ENCODE results near the gene ZNF343. TPM values are rescaled to one million over a fixed set of nuclear protein-coding genes. Genes with fewer than 3 reads are reported as not detected.

ZNF343 gene
- 15.5 TPM for total RNA-seq (ENCODE audit: unreplicated experiment)
- long read RNA-seq, partial matches to known transcripts: 0 of 1 reads
- long read RNA-seq, other reads (novel, unspliced or antisense): 1 of 1 reads

DNA sequence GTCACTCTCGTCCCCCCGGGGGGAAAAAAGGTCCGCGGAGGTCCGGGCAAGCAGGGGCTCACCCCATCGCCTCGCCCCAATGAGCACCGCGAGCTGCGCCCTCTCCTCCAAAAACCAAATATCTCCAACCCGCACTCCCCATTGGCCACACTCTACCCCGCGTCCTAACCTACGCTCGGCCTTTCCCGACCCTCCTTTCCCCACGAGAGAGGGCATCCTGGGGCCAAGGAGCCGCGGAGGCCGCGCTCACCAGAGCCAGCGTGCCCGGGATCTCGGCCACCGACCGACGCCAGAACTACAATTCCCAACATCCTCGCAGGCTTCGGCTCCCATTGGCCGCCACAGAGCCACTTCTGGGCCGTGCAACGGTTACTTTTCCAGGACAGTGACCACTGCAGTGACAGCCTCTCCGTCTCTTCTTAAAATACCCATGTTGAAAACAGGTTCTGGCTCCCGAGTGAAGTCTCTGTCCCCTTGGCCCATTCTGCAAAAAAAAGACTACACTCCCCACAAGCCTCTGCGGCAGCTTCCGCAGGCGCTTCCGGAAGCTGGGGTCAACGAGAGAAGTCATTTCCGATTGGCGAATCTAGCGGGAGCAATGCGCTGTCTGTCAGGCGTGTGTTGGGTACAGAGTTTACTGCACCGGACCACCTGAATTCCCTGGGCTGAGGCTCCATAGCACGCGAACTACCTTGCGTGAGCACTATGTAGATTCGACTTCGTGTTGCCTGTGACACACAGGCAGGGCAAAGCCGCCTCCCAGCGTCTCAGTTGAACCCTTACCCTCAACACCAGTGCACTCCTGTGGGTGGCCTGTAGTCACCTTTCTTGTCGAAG lies at the start of gene ZNF343:
ZNF343 (minus strand) TSS at position 285 of the 837 bp plus-strand sequence. CDS start 15,020 bp downstream, outside the sequence.
- peak within 1 kb of the TSS; percentile 98 for H3K27ac Mint-ChIP-seq (ENCODE audit: unreplicated experiment)
- peak within 1 kb of the TSS; percentile 100 for H3K4me3 Mint-ChIP-seq (ENCODE audit: unreplicated experiment)
- peaks cover 7% of the 10 kb centered on the region for H3K9me3 Mint-ChIP-seq (ENCODE audit: unreplicated experiment)
- peak; percentile 77 for DNase-seq
- TF ChIP-seq, protein P1, sequence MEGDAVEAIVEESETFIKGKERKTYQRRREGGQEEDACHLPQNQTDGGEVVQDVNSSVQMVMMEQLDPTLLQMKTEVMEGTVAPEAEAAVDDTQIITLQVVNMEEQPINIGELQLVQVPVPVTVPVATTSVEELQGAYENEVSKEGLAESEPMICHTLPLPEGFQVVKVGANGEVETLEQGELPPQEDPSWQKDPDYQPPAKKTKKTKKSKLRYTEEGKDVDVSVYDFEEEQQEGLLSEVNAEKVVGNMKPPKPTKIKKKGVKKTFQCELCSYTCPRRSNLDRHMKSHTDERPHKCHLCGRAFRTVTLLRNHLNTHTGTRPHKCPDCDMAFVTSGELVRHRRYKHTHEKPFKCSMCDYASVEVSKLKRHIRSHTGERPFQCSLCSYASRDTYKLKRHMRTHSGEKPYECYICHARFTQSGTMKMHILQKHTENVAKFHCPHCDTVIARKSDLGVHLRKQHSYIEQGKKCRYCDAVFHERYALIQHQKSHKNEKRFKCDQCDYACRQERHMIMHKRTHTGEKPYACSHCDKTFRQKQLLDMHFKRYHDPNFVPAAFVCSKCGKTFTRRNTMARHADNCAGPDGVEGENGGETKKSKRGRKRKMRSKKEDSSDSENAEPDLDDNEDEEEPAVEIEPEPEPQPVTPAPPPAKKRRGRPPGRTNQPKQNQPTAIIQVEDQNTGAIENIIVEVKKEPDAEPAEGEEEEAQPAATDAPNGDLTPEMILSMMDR (IDR thresholded peaks at IDR 0.05; ENCODE audit: partially characterized antibody, unreplicated experiment): no peak
- H3K36me3 Mint-ChIP-seq (ENCODE audit: unreplicated experiment): no peaks in the 10 kb centered on the region
- H3K27me3 Mint-ChIP-seq (ENCODE audit: unreplicated experiment): no peaks in the 10 kb centered on the region
- peaks cover 4% of the 10 kb centered on the region for H3K4me1 Mint-ChIP-seq (ENCODE audit: low read depth, unreplicated experiment)

DNA sequence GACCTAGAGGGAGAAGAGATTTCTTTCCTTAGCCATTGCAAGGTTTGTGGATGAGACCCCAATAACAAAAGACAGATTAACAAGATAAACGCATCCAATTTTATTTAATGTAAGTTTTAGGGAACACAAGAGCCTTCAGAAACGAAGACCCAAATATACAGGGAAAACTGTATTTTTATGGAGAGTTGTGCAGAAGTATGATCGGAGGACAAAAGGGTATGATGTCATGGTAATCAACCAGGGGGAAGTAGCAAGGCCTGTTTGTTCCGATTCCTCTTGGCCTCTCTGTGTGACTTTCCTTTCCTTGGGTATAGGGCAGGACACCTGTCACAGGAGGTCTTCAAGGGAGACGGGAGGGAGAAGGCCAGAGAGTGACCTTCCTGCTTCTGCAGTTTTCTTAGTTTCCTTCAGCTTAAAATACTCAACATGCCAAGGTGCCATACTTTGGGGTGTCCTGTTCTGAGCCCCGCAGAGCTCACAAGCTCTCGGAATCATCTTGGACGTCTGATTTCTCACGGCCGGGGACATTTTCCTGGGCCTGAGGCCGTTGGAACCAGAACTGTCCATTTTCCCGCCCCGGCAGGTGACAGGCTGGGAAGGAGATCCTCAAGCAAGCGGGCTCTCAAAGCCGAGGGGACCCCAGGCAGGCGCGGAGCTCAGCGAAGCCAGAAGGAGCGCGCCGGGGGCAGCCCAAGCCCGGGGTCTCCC lies 49.3 kb upstream of the ZNF343 start:
- H3K36me3 Mint-ChIP-seq (ENCODE audit: unreplicated experiment): no peaks in the 10 kb centered on the region
- no peak for DNase-seq
- TF ChIP-seq, protein P1 (IDR thresholded peaks at IDR 0.05; ENCODE audit: partially characterized antibody, unreplicated experiment): no peak
- no peaks in the 10 kb centered on the region for H3K4me1 Mint-ChIP-seq (ENCODE audit: low read depth, unreplicated experiment)
- H3K9me3 Mint-ChIP-seq (ENCODE audit: unreplicated experiment): no peaks in the 10 kb centered on the region
- no peak overlapping the region for H3K27ac Mint-ChIP-seq (ENCODE audit: unreplicated experiment)
- H3K4me3 Mint-ChIP-seq (ENCODE audit: unreplicated experiment): peak overlapping the region; percentile 74
- H3K27me3 Mint-ChIP-seq (ENCODE audit: unreplicated experiment): peaks cover 14% of the 10 kb centered on the region

DNA sequence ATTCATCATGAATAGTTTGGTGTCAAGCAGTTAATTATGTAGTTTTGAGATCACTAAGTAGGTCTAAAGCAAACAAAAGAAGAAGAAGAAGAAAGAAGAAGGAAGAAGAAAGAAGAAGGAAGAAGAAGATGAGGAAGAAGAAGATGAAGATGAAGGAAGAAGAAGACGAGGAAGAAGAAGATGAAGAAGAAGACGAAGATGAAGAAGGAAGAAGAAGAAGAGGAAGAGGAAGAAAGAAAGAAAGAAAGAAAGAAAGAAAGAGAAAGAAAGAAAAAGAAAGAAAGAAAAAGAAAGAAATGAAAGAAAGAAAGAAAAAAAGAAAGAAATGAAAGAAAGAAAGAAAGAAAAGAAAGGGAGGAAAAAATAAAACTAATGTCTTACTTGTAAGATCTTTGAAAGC lies 36.9 kb upstream of the ZNF343 start:
- H3K27me3 Mint-ChIP-seq (ENCODE audit: unreplicated experiment): peaks cover 2% of the 10 kb centered on the region

DNA sequence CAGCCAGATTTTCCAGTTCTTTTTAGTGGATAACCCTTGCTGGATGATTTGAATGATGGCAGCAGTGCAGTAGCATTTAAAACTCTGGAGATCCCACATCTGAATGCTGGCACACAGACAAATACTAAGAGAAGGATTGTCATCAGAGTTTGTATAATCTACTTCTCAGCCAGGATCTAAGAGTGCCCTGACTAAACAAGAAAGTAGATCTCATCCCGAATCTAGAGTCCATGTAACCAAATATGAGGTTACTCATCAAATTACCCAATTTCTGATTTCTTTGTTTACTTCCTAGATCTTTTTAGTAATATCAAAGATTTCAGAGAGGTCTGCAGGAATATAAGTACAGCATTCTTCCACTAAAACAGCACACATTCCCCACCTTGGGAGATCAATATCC lies 35.5 kb upstream of the ZNF343 start:
- H3K9me3 Mint-ChIP-seq (ENCODE audit: unreplicated experiment): peaks cover 3% of the 10 kb centered on the region
- H3K27me3 Mint-ChIP-seq (ENCODE audit: unreplicated experiment): no peaks in the 10 kb centered on the region
- no peak overlapping the region for H3K4me3 Mint-ChIP-seq (ENCODE audit: unreplicated experiment)
- DNase-seq: no peak
- no peak overlapping the region for H3K27ac Mint-ChIP-seq (ENCODE audit: unreplicated experiment)
- H3K36me3 Mint-ChIP-seq (ENCODE audit: unreplicated experiment): no peaks in the 10 kb centered on the region
- TF ChIP-seq, protein P1 (IDR thresholded peaks at IDR 0.05; ENCODE audit: partially characterized antibody, unreplicated experiment): no peak
- peaks cover 2% of the 10 kb centered on the region for H3K4me1 Mint-ChIP-seq (ENCODE audit: low read depth, unreplicated experiment)

More for the DNA sequence above, 36.9 kb upstream of the ZNF343 start:
- Mint-ChIP-seq H3K4me1 (ENCODE audit: low read depth, unreplicated experiment) (no peaks in the 10 kb centered on the region), H3K4me3 (ENCODE audit: unreplicated experiment) (no peak overlapping the region), H3K27ac (ENCODE audit: unreplicated experiment) (no peak overlapping the region), H3K36me3 (ENCODE audit: unreplicated experiment) (no peaks in the 10 kb centered on the region), H3K9me3 (ENCODE audit: unreplicated experiment) (peaks cover 3% of the 10 kb centered on the region)
- no peak for DNase-seq
- TF ChIP-seq, protein P1 (IDR thresholded peaks at IDR 0.05; ENCODE audit: partially characterized antibody, unreplicated experiment): no peak
